ENCODE measurements around the gene NID1. TPM values are rescaled to one million over a fixed set of nuclear protein-coding genes. Genes with fewer than 3 reads are reported as not detected.

Gene NID1
- total and polyA plus RNA-seq, 9 of the 15 experiments (the other 6 are each of a cell fraction or from before 2014, with no cell fraction given): 0.22 TPM; not detected in 8

DNA sequence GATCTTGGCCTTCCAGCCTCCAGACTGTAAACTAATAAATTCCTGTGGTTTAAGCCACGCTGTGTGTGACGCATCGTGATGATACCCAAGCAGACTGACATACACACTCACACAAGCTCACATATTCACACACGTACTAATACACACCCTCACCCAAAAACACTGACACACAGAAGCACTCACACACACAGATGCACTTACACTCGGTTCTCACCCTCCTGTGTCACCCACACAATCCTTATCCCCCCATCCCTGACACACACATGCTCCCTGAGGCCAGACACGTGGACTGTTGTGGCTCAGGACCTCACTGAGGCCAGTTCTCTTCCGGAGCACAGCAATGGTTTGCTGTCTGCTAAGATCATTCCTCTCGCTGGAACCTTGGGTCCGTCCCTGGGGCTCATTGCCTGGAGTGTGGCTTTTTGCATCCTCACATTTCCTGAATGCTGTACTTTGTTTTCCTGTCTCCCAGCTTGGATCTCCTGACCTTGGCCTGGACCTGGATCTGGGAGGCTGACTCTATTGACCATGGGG, 121.2 kb downstream of the NID1 start:
- no TSS peak for BruUV-seq (replicated peaks)

More for the DNA sequence above, 121.2 kb downstream of the NID1 start:
- WGBS (ENCODE audit: insufficient coverage, low coverage, missing lambda C conversion rate): 2% methylated on average over 9 of the region's 9 CpGs
- in situ Hi-C loops (cut with MboI): no loop called here
- DNase-seq (ENCODE audit: extremely low read depth in 1 of 4, low spot score in 3 of 4): no peak
- Histone ChIP-seq H3K9ac (ENCODE audit: insufficient read depth in 1 of 2, low read depth in 2 of 2, low read length in 2 of 2) (no peak overlapping the region), H4K20me1 (replicated peaks; ENCODE audit: control insufficient read depth, insufficient read depth, low read length) (no peaks in the 10 kb centered on the region), H3K79me2 (ENCODE audit: control insufficient read depth, insufficient read depth, low read length) (no peaks in the 10 kb centered on the region), H3K4me3 (no peak overlapping the region), H3K9me1 (ENCODE audit: control insufficient read depth, insufficient read depth, low read length) (no peaks in the 10 kb centered on the region), H3K4me2 (ENCODE audit: insufficient read depth, low read length) (no peak overlapping the region), H3K4me1 (replicated peaks in 1 of 2; ENCODE audit: control insufficient read depth in 2 of 2, insufficient read depth in 2 of 2, low read length in 2 of 2) (no peaks in the 10 kb centered on the region), H2AFZ (ENCODE audit: low read depth, low read length) (no peak overlapping the region), H3K36me3 (ENCODE audit: control insufficient read depth, insufficient read depth, low read length) (no peaks in the 10 kb centered on the region), H3K9me3 (replicated peaks; ENCODE audit: control insufficient read depth, insufficient read depth, low read depth, low read length) (no peaks in the 10 kb centered on the region), H3K27me3 (ENCODE audit: control insufficient read depth in 2 of 2, insufficient read depth in 2 of 2, low read length in 2 of 2) (peaks cover 16 to 48% of the 10 kb centered on the region in 2 experiments; a peak in 4 of 5 replicates), H3K27ac (ENCODE audit: extremely low read depth, low read depth, low read length) (no peak overlapping the region)
- no peak; the same call in 2 of the 3 replicates for ATAC-seq
- FAIRE-seq: no peak
- TF ChIP-seq PHF21A (IDR thresholded peaks at IDR 0.05; ENCODE audit: borderline replicate concordance, low read depth) (no peak), RUNX1 (IDR thresholded peaks at IDR 0.05; ENCODE audit: low read depth) (no peak), MAFG (tag; conservative IDR thresholded peaks at IDR 0.05) (no peak), PHF20 (IDR thresholded peaks at IDR 0.05; ENCODE audit: partially characterized antibody) (no peak), GATA2 (CRISPR knock-in tag; IDR thresholded peaks at IDR 0.05) (no peak), SMAD4 (CRISPR knock-in tag; conservative IDR thresholded peaks at IDR 0.05) (no peak), YBX1 (IDR thresholded peaks at IDR 0.05) (no peak), MYNN (IDR thresholded peaks at IDR 0.05) (no peak), MYNN (CRISPR knock-in tag; IDR thresholded peaks at IDR 0.05) (no peak)
- TF ChIP-seq, protein P1, sequence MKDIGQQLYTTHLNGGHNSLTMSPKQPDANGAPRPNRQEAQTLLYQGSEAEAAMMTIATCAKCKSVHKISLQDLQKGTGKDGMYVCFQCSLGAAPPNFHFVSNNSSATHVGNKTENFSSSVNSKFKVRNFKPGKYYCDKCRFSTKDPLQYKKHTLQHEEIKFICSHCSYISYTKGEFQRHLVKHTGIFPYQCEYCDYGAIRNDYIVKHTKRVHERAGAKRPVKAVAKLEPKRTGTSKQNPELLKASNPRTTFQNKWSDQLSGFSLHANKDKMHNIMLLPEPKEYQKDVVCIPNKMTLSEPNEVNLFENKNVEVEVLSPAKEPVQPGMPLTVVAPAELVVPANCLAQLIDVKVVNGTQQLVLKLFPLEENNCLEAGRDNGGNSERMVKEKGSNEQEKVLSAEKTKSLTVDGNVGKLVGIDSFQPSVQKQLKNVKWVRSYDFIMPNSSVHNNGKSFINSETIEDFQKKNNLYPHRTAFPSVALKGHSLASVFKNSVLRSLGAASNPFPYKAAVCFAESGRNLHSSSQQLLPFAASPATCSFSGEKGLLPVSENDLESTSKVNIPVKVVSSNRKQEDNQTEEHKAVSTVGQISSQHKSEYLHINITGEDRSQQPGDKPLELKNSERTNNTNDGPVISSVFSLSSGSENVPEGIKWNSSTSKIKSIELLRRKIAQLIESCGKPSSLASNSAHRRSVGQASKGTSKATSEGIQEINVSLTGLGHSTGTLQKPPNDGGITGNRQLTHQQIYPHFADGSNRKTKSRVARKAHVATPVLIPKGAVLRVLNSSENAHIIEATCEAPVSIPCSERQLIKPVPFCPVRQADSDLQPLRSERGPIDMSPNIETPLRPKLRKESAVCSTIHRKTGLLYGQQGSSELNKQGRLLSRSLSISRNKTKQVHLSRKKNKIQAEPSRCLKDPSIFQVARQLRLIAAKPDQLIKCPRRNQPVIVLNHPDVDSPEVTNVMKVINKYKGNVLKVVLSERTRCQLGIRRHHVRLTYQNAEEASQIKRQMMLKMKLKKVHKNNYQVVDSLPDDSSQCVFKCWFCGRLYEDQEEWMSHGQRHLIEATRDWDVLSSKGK (CRISPR knock-in tag; IDR thresholded peaks at IDR 0.05): no peak
- TF ChIP-seq, protein P2, sequence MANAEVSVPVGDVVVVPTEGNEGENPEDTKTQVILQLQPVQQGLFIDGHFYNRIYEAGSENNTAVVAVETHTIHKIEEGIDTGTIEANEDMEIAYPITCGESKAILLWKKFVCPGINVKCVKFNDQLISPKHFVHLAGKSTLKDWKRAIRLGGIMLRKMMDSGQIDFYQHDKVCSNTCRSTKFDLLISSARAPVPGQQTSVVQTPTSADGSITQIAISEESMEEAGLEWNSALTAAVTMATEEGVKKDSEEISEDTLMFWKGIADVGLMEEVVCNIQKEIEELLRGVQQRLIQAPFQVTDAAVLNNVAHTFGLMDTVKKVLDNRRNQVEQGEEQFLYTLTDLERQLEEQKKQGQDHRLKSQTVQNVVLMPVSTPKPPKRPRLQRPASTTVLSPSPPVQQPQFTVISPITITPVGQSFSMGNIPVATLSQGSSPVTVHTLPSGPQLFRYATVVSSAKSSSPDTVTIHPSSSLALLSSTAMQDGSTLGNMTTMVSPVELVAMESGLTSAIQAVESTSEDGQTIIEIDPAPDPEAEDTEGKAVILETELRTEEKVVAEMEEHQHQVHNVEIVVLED (CRISPR knock-in tag; IDR thresholded peaks at IDR 0.05): no peak
- intact Hi-C loops (cut with micrococcal nuclease): no loop called here
- ChIA-PET POLR2A (interaction anchor here (0.6 to 1.4 kb wide), 3 partner anchors 10 to 698 kb away, joined by 3 to 5 read pairs (median 3); no protein-coding TSS in a partner anchor), CTCF (ENCODE audit: low intra/inter-chr PET ratio) (no interaction called here)

All from K562 (cell line).